Measurements from ENCODE around the gene TCEA3.

- TF ChIP-seq EZH2 (IDR thresholded peaks at IDR 0.05; ENCODE audit: insufficient read depth, poor library complexity, severe bottlenecking) (no peak), EZH2phosphoT487 (IDR thresholded peaks at IDR 0.05; ENCODE audit: insufficient read depth, low read depth) (no peak)
These were observed 86.7 kb downstream of the TCEA3 start for GRCh38 chr1:23337869-23338268.

Data from GM23248 (cell line).